ENCODE measurements around the gene P2RX3.

The P2RX3 gene

DNA sequence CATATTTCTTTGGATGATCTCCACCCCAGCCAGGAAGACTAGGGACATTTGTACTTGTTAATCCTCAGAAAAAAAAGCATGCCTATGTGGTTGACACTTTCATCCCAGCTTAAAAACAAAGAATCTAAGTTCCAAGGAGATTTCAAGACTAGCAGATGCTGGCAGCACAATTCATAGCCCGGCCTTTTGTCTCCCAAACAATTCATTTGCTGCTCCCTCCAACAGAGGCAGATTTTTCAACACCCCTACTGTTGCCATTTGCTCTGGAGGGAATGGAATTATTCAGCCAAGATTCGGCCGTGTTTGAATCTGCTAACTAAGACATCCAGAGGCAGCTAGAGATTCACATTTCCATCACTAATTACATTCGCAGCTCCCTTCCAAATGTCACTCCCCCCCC, 15.3 kb downstream of the P2RX3 start:
- Histone ChIP-seq H3K9me3 (ENCODE audit: insufficient read depth, low read length, severe bottlenecking) (no peaks in the 10 kb centered on the region), H4K20me1 (ENCODE audit: insufficient read depth, low read length) (no peaks in the 10 kb centered on the region), H3K27ac (ENCODE audit: low read length) (no peak overlapping the region), H3K4me1 (ENCODE audit: insufficient read depth, low read length) (0 out of 2 replicates have a peak, but pooled peaks cover 2% of the 10 kb centered on the region), H3K4me3 (ENCODE audit: low read depth in 1 of 2, low read length in 2 of 2) (no peak overlapping the region), H3K79me2 (ENCODE audit: insufficient read depth, low read length) (no peaks in the 10 kb centered on the region), H3K27me3 (ENCODE audit: insufficient read depth, low read length, poor library complexity) (peaks cover 20% of the 10 kb centered on the region), H3K9ac (ENCODE audit: low read depth, low read length) (no peak overlapping the region), H3K36me3 (ENCODE audit: insufficient read depth, low read length) (no peaks in the 10 kb centered on the region), H2AFZ (ENCODE audit: low read depth, low read length) (no peak overlapping the region), H3K4me2 (ENCODE audit: insufficient read depth, low read length) (no peak overlapping the region)
- ATAC-seq (ENCODE audit: insufficient read depth, low read depth) (no peak), DNase-seq (no peak)
- no peak for TF ChIP-seq EZH2 (IDR thresholded peaks at IDR 0.05; ENCODE audit: borderline replicate concordance, low read depth, low read length, severe bottlenecking)
- TF ChIP-seq, protein P1, sequence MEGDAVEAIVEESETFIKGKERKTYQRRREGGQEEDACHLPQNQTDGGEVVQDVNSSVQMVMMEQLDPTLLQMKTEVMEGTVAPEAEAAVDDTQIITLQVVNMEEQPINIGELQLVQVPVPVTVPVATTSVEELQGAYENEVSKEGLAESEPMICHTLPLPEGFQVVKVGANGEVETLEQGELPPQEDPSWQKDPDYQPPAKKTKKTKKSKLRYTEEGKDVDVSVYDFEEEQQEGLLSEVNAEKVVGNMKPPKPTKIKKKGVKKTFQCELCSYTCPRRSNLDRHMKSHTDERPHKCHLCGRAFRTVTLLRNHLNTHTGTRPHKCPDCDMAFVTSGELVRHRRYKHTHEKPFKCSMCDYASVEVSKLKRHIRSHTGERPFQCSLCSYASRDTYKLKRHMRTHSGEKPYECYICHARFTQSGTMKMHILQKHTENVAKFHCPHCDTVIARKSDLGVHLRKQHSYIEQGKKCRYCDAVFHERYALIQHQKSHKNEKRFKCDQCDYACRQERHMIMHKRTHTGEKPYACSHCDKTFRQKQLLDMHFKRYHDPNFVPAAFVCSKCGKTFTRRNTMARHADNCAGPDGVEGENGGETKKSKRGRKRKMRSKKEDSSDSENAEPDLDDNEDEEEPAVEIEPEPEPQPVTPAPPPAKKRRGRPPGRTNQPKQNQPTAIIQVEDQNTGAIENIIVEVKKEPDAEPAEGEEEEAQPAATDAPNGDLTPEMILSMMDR (IDR thresholded peaks at IDR 0.05; ENCODE audit: borderline replicate concordance, extremely low read depth, low read length, poor library complexity, severe bottlenecking), result no peak

DNA sequence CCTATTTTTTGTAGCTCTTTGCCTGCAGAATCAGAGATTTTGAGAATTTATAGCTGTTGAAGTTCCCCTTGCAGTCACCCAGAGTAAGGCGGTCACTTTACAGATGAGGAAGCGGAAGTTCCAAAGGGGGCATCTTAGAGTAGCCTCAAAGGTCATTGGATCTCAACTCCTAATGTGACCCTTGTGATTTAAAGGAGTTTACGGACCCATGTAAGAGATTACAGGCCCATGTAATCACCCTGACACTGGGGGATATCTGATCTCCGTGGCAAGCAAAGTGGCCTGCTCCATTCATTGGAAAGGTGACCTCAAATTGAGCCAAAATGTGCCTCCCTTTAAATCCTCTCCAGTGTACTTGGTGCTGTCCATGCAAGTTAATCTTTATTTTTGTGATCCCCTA, 15.7 kb downstream of the P2RX3 start:
- no peak for DNase-seq
- Histone ChIP-seq H3K9me3 (ENCODE audit: insufficient read depth, low read length, severe bottlenecking) (no peaks in the 10 kb centered on the region), H3K27ac (ENCODE audit: low read length) (no peak overlapping the region), H3K27me3 (ENCODE audit: insufficient read depth, low read length, poor library complexity) (peaks cover 20% of the 10 kb centered on the region), H3K79me2 (ENCODE audit: insufficient read depth, low read length) (no peaks in the 10 kb centered on the region), H3K36me3 (ENCODE audit: insufficient read depth, low read length) (no peaks in the 10 kb centered on the region), H3K4me3 (ENCODE audit: low read depth in 1 of 2, low read length in 2 of 2) (no peak overlapping the region), H3K4me1 (ENCODE audit: insufficient read depth, low read length) (0 out of 2 replicates have a peak, but pooled peaks cover 2% of the 10 kb centered on the region), H3K9ac (ENCODE audit: low read depth, low read length) (no peak overlapping the region), H3K4me2 (ENCODE audit: insufficient read depth, low read length) (no peak overlapping the region), H4K20me1 (ENCODE audit: insufficient read depth, low read length) (no peaks in the 10 kb centered on the region), H2AFZ (ENCODE audit: low read depth, low read length) (no peak overlapping the region)
- TF ChIP-seq EZH2 (IDR thresholded peaks at IDR 0.05; ENCODE audit: borderline replicate concordance, low read depth, low read length, severe bottlenecking), result no peak
- TF ChIP-seq, protein P1 (IDR thresholded peaks at IDR 0.05; ENCODE audit: borderline replicate concordance, extremely low read depth, low read length, poor library complexity, severe bottlenecking), result no peak
- no peak for ATAC-seq (ENCODE audit: insufficient read depth, low read depth)

DNA sequence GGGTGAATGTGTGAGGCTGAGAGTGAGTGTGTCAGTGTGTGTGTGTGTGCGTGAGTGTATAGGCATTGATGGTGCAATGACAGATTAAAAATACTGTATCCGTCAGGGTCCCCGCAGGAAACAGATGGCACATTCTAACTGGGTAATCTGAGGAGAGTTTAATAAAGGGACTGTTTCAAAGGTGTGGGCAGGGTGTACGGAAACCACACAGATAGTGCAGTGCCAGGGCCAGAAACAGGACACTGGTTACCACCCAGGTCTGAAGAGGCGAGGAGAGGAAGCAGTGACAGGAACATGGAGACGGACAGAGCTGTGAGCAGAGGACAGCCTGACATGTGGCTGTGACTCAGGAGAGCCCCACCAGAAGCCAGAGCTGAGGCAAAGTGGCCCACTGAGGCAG, 16.5 kb downstream of the P2RX3 start:
- Histone ChIP-seq H3K27me3 (ENCODE audit: insufficient read depth, low read length, poor library complexity) (peaks cover 25% of the 10 kb centered on the region), H3K36me3 (ENCODE audit: insufficient read depth, low read length) (no peaks in the 10 kb centered on the region), H3K9ac (ENCODE audit: low read depth, low read length) (no peak overlapping the region), H3K4me2 (ENCODE audit: insufficient read depth, low read length) (no peak overlapping the region), H2AFZ (ENCODE audit: low read depth, low read length) (no peak overlapping the region), H3K4me3 (ENCODE audit: low read depth in 1 of 2, low read length in 2 of 2) (no peak overlapping the region), H3K4me1 (ENCODE audit: insufficient read depth, low read length) (0 out of 2 replicates have a peak, but pooled peaks cover under 1% of the 10 kb centered on the region), H3K79me2 (ENCODE audit: insufficient read depth, low read length) (no peaks in the 10 kb centered on the region), H3K27ac (ENCODE audit: low read length) (no peak overlapping the region), H3K9me3 (ENCODE audit: insufficient read depth, low read length, severe bottlenecking) (no peaks in the 10 kb centered on the region), H4K20me1 (ENCODE audit: insufficient read depth, low read length) (no peaks in the 10 kb centered on the region)
- DNase-seq, result no peak
- ATAC-seq (ENCODE audit: insufficient read depth, low read depth), result no peak
- no peak for TF ChIP-seq EZH2 (IDR thresholded peaks at IDR 0.05; ENCODE audit: borderline replicate concordance, low read depth, low read length, severe bottlenecking)
- TF ChIP-seq, protein P1 (IDR thresholded peaks at IDR 0.05; ENCODE audit: borderline replicate concordance, extremely low read depth, low read length, poor library complexity, severe bottlenecking), result no peak

GRCh38 chr11:57356268-57356667, 18.1 kb downstream of the P2RX3 start:
- DNase-seq (no peak), ATAC-seq (ENCODE audit: insufficient read depth, low read depth) (no peak)
- Histone ChIP-seq H3K9me3 (ENCODE audit: insufficient read depth, low read length, severe bottlenecking) (no peaks in the 10 kb centered on the region), H3K27ac (ENCODE audit: low read length) (no peak overlapping the region), H3K4me1 (ENCODE audit: insufficient read depth, low read length) (no peaks in the 10 kb centered on the region), H3K4me2 (ENCODE audit: insufficient read depth, low read length) (no peak overlapping the region), H3K27me3 (ENCODE audit: insufficient read depth, low read length, poor library complexity) (peaks cover 25% of the 10 kb centered on the region), H3K79me2 (ENCODE audit: insufficient read depth, low read length) (no peaks in the 10 kb centered on the region), H3K36me3 (ENCODE audit: insufficient read depth, low read length) (no peaks in the 10 kb centered on the region), H4K20me1 (ENCODE audit: insufficient read depth, low read length) (no peaks in the 10 kb centered on the region), H2AFZ (ENCODE audit: low read depth, low read length) (no peak overlapping the region), H3K4me3 (ENCODE audit: low read depth in 1 of 2, low read length in 2 of 2) (no peak overlapping the region), H3K9ac (ENCODE audit: low read depth, low read length) (no peak overlapping the region)
- TF ChIP-seq, protein P1 (IDR thresholded peaks at IDR 0.05; ENCODE audit: borderline replicate concordance, extremely low read depth, low read length, poor library complexity, severe bottlenecking), result no peak
- no peak for TF ChIP-seq EZH2 (IDR thresholded peaks at IDR 0.05; ENCODE audit: borderline replicate concordance, low read depth, low read length, severe bottlenecking)
